Measurements from ENCODE around the gene FBXL4.

Gene FBXL4

DNA sequence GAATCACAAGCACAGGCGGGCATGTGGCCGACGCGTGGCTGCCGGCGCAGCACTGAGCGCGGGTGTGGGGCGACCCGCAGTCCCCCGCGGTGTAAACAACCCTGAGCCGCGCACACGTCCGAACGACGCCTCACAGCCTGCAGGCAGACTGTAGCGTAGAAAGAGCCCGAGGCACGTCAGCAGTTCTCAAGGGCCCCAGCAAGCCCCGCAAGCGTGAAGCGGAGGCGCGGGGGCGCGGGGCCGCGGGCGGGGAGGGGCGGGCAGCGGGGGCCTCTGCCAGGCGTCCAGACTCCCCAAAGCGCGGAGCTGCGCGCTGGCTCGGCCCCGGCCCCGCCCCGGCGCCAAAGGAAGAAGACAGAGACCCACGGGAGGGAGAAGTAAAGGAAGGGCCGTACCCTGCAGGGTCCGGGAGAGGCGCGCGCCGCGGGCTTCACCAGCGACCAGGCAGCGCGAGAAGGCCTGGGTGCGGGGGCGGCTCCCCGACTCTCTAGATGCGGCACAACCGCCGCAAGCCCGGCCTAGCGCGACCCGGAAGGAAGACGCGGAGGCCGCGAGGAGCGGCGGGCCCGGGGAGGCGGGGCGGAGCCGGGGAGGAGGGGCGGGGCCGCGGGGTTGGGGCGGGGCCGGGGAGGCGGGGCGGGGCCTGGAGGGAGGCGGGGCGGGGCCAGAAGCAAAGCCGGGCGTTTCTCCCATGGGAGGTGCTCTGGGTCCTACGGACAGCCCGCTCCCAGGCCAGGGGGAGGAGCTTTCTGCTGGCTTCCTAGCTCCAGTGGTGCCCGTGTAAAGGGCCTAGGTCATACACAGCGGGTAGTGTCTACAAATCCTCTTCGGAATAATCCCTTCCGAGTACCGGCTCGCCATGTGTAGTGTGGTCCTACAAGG is at the start of gene FBXL4:
FBXL4 (minus strand) TSS at position 536 of the 882 bp plus-strand sequence. CDS start 20,958 bp downstream, outside the sequence.
- H3K79me2 ChIP-seq (ENCODE audit: insufficient read depth, low read length) = peaks cover 39% of the 10 kb centered on the region
- H3K27me3 ChIP-seq (ENCODE audit: insufficient read depth, low read length, poor library complexity, severe bottlenecking) = no peaks in the 10 kb centered on the region
- no peaks in the 10 kb centered on the region for H3K36me3 ChIP-seq (ENCODE audit: insufficient read depth, low read length)
- peak within 1 kb of the TSS; percentile 83 for H3K4me3 ChIP-seq (ENCODE audit: low read length, poor library complexity, severe bottlenecking)
- no peaks in the 10 kb centered on the region for H3K9me2 ChIP-seq (replicated peaks; ENCODE audit: low read depth, low read length)
- peaks cover 26% of the 10 kb centered on the region for H4K20me1 ChIP-seq (ENCODE audit: insufficient read depth, low read length, poor library complexity, severe bottlenecking)
- no peak for TF ChIP-seq EZH2phosphoT487 (IDR thresholded peaks at IDR 0.05; ENCODE audit: borderline replicate concordance)
- TF ChIP-seq, protein P1, sequence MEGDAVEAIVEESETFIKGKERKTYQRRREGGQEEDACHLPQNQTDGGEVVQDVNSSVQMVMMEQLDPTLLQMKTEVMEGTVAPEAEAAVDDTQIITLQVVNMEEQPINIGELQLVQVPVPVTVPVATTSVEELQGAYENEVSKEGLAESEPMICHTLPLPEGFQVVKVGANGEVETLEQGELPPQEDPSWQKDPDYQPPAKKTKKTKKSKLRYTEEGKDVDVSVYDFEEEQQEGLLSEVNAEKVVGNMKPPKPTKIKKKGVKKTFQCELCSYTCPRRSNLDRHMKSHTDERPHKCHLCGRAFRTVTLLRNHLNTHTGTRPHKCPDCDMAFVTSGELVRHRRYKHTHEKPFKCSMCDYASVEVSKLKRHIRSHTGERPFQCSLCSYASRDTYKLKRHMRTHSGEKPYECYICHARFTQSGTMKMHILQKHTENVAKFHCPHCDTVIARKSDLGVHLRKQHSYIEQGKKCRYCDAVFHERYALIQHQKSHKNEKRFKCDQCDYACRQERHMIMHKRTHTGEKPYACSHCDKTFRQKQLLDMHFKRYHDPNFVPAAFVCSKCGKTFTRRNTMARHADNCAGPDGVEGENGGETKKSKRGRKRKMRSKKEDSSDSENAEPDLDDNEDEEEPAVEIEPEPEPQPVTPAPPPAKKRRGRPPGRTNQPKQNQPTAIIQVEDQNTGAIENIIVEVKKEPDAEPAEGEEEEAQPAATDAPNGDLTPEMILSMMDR (conservative IDR thresholded peaks at IDR 0.05; ENCODE audit: low read length) = no peak
- peak within 1 kb of the TSS; percentile 81 for H2AFZ ChIP-seq (ENCODE audit: low read length)
- peak within 1 kb of the TSS; percentile 82 for H3K4me2 ChIP-seq (ENCODE audit: low read depth, low read length, poor library complexity, severe bottlenecking)
- H3F3A ChIP-seq (ENCODE audit: low read depth) = no peaks in the 10 kb centered on the region
- peak within 1 kb of the TSS; percentile 76 for H3K9ac ChIP-seq (ENCODE audit: low read depth, low read length, poor library complexity, severe bottlenecking)
- 0 out of 2 replicates have a peak, but pooled peaks cover 2% of the 10 kb centered on the region for H3K9me3 ChIP-seq (ENCODE audit: insufficient read depth, low read depth, low read length)
- peaks cover 29% of the 10 kb centered on the region for H3K4me1 ChIP-seq (ENCODE audit: insufficient read depth, low read length, poor library complexity, severe bottlenecking)

DNA sequence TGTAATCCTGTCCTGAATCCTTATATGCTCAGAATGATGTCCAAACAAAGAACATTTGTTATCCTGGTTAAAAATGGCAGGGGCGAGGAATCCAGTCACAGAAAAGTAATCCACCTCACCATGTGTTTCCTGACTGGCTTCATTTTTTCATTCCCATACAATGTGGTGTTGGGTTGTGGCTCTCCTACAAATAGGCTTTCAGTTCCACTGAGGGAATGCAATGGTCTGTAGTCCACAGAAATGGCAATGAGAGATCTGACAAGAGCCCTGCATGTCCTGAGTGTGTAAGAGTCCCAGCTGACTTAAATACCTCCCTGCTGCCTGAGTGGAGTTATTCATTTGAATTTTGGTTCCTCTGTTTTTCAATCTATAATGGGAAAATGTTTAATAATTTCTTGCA is 47.4 kb upstream of the FBXL4 start:
- H4K20me1 ChIP-seq (ENCODE audit: insufficient read depth, low read length, poor library complexity, severe bottlenecking) = no peaks in the 10 kb centered on the region
- no peaks in the 10 kb centered on the region for H3K27me3 ChIP-seq (ENCODE audit: insufficient read depth, low read length, poor library complexity, severe bottlenecking)
- TF ChIP-seq EZH2phosphoT487 (IDR thresholded peaks at IDR 0.05; ENCODE audit: borderline replicate concordance) = no peak
- TF ChIP-seq, protein P1 (conservative IDR thresholded peaks at IDR 0.05; ENCODE audit: low read length) = no peak

DNA sequence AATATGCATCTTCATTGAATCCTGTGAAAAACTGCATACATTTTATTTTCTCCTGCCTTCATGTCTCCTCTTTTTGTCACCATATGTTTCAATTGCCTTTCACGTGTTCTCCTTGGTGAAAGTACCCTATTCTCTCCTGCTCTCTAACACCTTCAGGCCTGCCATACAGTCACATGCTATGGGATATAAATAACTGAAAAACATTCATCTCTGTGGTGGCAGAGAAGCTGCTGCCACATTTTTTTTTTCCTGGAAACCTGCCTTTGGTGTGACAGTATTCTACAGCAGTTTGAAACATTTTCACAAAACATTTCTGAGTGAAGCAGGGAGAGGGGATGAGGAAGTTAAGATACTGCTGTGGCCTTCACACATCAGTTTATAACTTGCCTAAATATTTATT is 44.8 kb upstream of the FBXL4 start:
- Histone ChIP-seq H3K9ac (ENCODE audit: low read depth, low read length, poor library complexity, severe bottlenecking) (no peak overlapping the region), H2AFZ (ENCODE audit: low read length) (no peak overlapping the region), H3K79me2 (ENCODE audit: insufficient read depth, low read length) (no peaks in the 10 kb centered on the region), H3K4me2 (ENCODE audit: low read depth, low read length, poor library complexity, severe bottlenecking) (no peak overlapping the region), H3K4me3 (ENCODE audit: low read length, poor library complexity, severe bottlenecking) (no peak overlapping the region), H3F3A (ENCODE audit: low read depth) (no peaks in the 10 kb centered on the region), H3K27me3 (ENCODE audit: insufficient read depth, low read length, poor library complexity, severe bottlenecking) (no peaks in the 10 kb centered on the region), H3K36me3 (ENCODE audit: insufficient read depth, low read length) (no peaks in the 10 kb centered on the region), H3K4me1 (ENCODE audit: insufficient read depth, low read length, poor library complexity, severe bottlenecking) (no peaks in the 10 kb centered on the region), H4K20me1 (ENCODE audit: insufficient read depth, low read length, poor library complexity, severe bottlenecking) (no peaks in the 10 kb centered on the region), H3K9me2 (replicated peaks; ENCODE audit: low read depth, low read length) (no peaks in the 10 kb centered on the region), H3K9me3 (ENCODE audit: insufficient read depth, low read depth, low read length) (no peaks in the 10 kb centered on the region)
- TF ChIP-seq, protein P1 (conservative IDR thresholded peaks at IDR 0.05; ENCODE audit: low read length) = no peak
- TF ChIP-seq EZH2phosphoT487 (IDR thresholded peaks at IDR 0.05; ENCODE audit: borderline replicate concordance) = no peak

More for the DNA sequence above, 47.4 kb upstream of the FBXL4 start:
- no peaks in the 10 kb centered on the region for H3K4me1 ChIP-seq (ENCODE audit: insufficient read depth, low read length, poor library complexity, severe bottlenecking)
- H3K4me3 ChIP-seq (ENCODE audit: low read length, poor library complexity, severe bottlenecking) = no peak overlapping the region
- no peak overlapping the region for H3K9ac ChIP-seq (ENCODE audit: low read depth, low read length, poor library complexity, severe bottlenecking)
- H2AFZ ChIP-seq (ENCODE audit: low read length) = no peak overlapping the region
- H3F3A ChIP-seq (ENCODE audit: low read depth) = no peaks in the 10 kb centered on the region
- H3K4me2 ChIP-seq (ENCODE audit: low read depth, low read length, poor library complexity, severe bottlenecking) = no peak overlapping the region
- H3K9me3 ChIP-seq (ENCODE audit: insufficient read depth, low read depth, low read length) = no peaks in the 10 kb centered on the region
- no peaks in the 10 kb centered on the region for H3K9me2 ChIP-seq (replicated peaks; ENCODE audit: low read depth, low read length)
- H3K79me2 ChIP-seq (ENCODE audit: insufficient read depth, low read length) = no peaks in the 10 kb centered on the region
- no peaks in the 10 kb centered on the region for H3K36me3 ChIP-seq (ENCODE audit: insufficient read depth, low read length)
